ENCODE measurements around the gene SLC12A8. TPM values are rescaled to one million over a fixed set of nuclear protein-coding genes. Genes with fewer than 3 reads are reported as not detected.

SLC12A8 gene
- total and polyA plus RNA-seq, 2 experiments from 2014 or later, result 6.9 to 15.9 TPM

- no peaks in the 10 kb centered on the region for H3K36me3 ChIP-seq (ENCODE audit: insufficient read depth)
- ATAC-seq (no peak), DNase-seq (ENCODE audit: low spot score) (no peak)
- H2AFZ ChIP-seq, result peak overlapping the region; percentile 94
- H3K79me2 ChIP-seq (replicated peaks; ENCODE audit: insufficient read depth), result no peaks in the 10 kb centered on the region
- no peaks in the 10 kb centered on the region for H3F3A ChIP-seq (replicated peaks; ENCODE audit: low read depth)
- H3K4me3 Mint-ChIP-seq, result peak overlapping the region; percentile 75
- peaks cover 26% of the 10 kb centered on the region for H3K4me1 Mint-ChIP-seq
- peak overlapping the region; percentile 92 for H3K4me2 ChIP-seq
- no peak overlapping the region for H3K27ac Mint-ChIP-seq
- H3K9me3 Mint-ChIP-seq, result no peaks in the 10 kb centered on the region
- H3K27me3 Mint-ChIP-seq (ENCODE audit: insufficient read depth, low read depth, poor library complexity), result peaks cover 8% of the 10 kb centered on the region
- peaks cover 15% of the 10 kb centered on the region for H3K27me3 ChIP-seq (ENCODE audit: insufficient read depth)
- no peaks in the 10 kb centered on the region for H4K20me1 ChIP-seq (replicated peaks; ENCODE audit: insufficient read depth)
- no peaks in the 10 kb centered on the region for H3K36me3 Mint-ChIP-seq (ENCODE audit: low read depth)
- TF ChIP-seq NANOG (IDR thresholded peaks at IDR 0.05; ENCODE audit: borderline replicate concordance), result no peak
- peak overlapping the region; percentile 75; the same call in 1 of the 2 replicates for H3K4me3 ChIP-seq
- H3K4me1 ChIP-seq (ENCODE audit: insufficient read depth), result peaks cover 18% of the 10 kb centered on the region
- H3K27ac ChIP-seq (ENCODE audit: low read depth), result no peak overlapping the region
- no peaks in the 10 kb centered on the region for H3K9me2 ChIP-seq (ENCODE audit: insufficient read depth)
Observed at GRCh38 chr3:125213364-125213755, 812 bp upstream of the SLC12A8 start.

DNA sequence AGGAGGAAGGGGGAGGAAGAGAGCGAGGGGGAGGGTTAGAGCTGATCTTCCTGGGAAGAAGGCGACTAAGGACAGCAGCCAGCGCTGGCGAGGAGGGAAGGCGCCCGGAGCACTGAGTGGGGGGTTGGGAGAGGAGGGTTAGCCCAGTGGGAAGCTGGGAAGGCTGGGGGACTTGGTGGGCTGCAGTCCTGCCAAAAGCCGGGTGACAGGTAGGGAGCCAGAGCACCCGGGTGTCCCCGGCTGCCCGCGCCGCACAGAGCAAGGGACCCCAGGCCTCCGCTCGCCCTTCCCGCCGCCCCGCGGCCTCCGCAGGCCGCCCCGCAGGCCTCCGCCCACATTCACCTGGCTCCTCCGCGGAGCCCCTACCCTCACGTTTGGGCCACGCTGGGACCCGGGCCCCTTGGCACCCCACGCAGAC lies 448 bp downstream of the SLC12A8 start:
- H3K36me3 ChIP-seq (ENCODE audit: insufficient read depth), result no peaks in the 10 kb centered on the region
- peaks cover 15% of the 10 kb centered on the region for H3K27me3 ChIP-seq (ENCODE audit: insufficient read depth)
- peak overlapping the region; percentile 75 for H3K4me3 ChIP-seq
- H3K4me1 Mint-ChIP-seq, result peaks cover 26% of the 10 kb centered on the region
- H3K27ac ChIP-seq (ENCODE audit: low read depth), result no peak overlapping the region
- peaks cover 18% of the 10 kb centered on the region for H3K4me1 ChIP-seq (ENCODE audit: insufficient read depth)
- peak overlapping the region; percentile 75 for H3K4me3 Mint-ChIP-seq
- H3K36me3 Mint-ChIP-seq (ENCODE audit: low read depth), result no peaks in the 10 kb centered on the region
- H3K79me2 ChIP-seq (replicated peaks; ENCODE audit: insufficient read depth), result no peaks in the 10 kb centered on the region
- no peaks in the 10 kb centered on the region for H3K9me2 ChIP-seq (ENCODE audit: insufficient read depth)
- peak overlapping the region; percentile 92 for H3K4me2 ChIP-seq
- ATAC-seq, result peak; percentile 81
- no peaks in the 10 kb centered on the region for H4K20me1 ChIP-seq (replicated peaks; ENCODE audit: insufficient read depth)
- peak; percentile 82 for DNase-seq (ENCODE audit: low spot score)
- H2AFZ ChIP-seq, result peak overlapping the region; percentile 94
- no peak for TF ChIP-seq POLR2AphosphoS5 (IDR thresholded peaks at IDR 0.05; ENCODE audit: low read depth)
- TF ChIP-seq JUNB (IDR thresholded peaks at IDR 0.05; ENCODE audit: unreplicated experiment), result no peak
- no peak for TF ChIP-seq ZNF331 (CRISPR knock-in tag; IDR thresholded peaks at IDR 0.05; ENCODE audit: low read depth)
- no peak for TF ChIP-seq EZH2phosphoT487 (IDR thresholded peaks at IDR 0.05; ENCODE audit: unreplicated experiment)
- no peak for TF ChIP-seq CREB1 (CRISPR knock-in tag; IDR thresholded peaks at IDR 0.05; ENCODE audit: low read depth)
- TF ChIP-seq, protein P1, sequence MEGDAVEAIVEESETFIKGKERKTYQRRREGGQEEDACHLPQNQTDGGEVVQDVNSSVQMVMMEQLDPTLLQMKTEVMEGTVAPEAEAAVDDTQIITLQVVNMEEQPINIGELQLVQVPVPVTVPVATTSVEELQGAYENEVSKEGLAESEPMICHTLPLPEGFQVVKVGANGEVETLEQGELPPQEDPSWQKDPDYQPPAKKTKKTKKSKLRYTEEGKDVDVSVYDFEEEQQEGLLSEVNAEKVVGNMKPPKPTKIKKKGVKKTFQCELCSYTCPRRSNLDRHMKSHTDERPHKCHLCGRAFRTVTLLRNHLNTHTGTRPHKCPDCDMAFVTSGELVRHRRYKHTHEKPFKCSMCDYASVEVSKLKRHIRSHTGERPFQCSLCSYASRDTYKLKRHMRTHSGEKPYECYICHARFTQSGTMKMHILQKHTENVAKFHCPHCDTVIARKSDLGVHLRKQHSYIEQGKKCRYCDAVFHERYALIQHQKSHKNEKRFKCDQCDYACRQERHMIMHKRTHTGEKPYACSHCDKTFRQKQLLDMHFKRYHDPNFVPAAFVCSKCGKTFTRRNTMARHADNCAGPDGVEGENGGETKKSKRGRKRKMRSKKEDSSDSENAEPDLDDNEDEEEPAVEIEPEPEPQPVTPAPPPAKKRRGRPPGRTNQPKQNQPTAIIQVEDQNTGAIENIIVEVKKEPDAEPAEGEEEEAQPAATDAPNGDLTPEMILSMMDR (conservative IDR thresholded peaks at IDR 0.05; ENCODE audit: low read depth in 2 of 2), result no peak
- no peaks in the 10 kb centered on the region for H3K9me3 Mint-ChIP-seq
- H3F3A ChIP-seq (replicated peaks; ENCODE audit: low read depth), result no peaks in the 10 kb centered on the region
- no peak overlapping the region for H3K27ac Mint-ChIP-seq
- peaks cover 8% of the 10 kb centered on the region for H3K27me3 Mint-ChIP-seq (ENCODE audit: insufficient read depth, low read depth, poor library complexity)

DNA sequence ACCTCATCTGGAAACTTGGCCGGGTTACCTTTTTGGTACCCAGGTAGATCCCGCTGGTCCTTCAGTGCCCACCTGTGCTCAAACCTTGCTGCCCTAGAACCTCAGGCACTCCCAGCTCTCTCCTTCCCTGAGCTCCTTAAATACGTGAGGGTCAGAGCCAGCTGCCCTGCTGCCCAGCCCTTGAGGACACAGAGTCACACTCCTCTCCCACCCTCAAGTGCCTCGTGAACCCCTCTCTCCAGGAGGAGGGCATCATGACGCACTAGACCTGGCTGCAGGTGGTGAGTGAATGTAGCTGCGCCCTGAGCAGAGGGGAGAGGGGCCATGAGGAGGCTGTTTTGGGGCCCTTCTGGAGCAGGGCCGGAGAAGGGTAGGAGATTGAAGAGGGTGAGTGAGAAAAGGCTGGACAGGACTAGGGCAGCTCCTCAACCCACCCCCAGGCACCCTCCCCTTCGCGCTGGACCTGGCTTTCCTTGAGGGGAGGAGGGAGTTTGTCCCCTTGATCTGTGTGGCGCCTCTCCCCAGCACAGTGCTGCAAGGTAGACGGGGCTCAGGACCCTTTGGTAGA lies 941 bp downstream of the SLC12A8 start:
- Histone ChIP-seq H3K4me2 (peak overlapping the region; percentile 92), H3K79me2 (replicated peaks; ENCODE audit: insufficient read depth) (no peaks in the 10 kb centered on the region), H3F3A (replicated peaks; ENCODE audit: low read depth) (no peaks in the 10 kb centered on the region), H4K20me1 (replicated peaks; ENCODE audit: insufficient read depth) (no peaks in the 10 kb centered on the region), H3K36me3 (ENCODE audit: insufficient read depth) (no peaks in the 10 kb centered on the region), H3K4me3 (peak overlapping the region; percentile 75), H2AFZ (peak overlapping the region; percentile 94), H3K4me1 (ENCODE audit: insufficient read depth) (peaks cover 18% of the 10 kb centered on the region), H3K27me3 (ENCODE audit: insufficient read depth) (peaks cover 15% of the 10 kb centered on the region), H3K27ac (ENCODE audit: low read depth) (no peak overlapping the region), H3K9me2 (ENCODE audit: insufficient read depth) (no peaks in the 10 kb centered on the region)
- no peaks in the 10 kb centered on the region for H3K36me3 Mint-ChIP-seq (ENCODE audit: low read depth)
- H3K27ac Mint-ChIP-seq, result no peak overlapping the region
- H3K4me3 Mint-ChIP-seq, result peak overlapping the region; percentile 75
- peaks cover 8% of the 10 kb centered on the region for H3K27me3 Mint-ChIP-seq (ENCODE audit: insufficient read depth, low read depth, poor library complexity)
- no peak for DNase-seq (ENCODE audit: low spot score)
- H3K4me1 Mint-ChIP-seq, result peaks cover 26% of the 10 kb centered on the region
- no peaks in the 10 kb centered on the region for H3K9me3 Mint-ChIP-seq
- TF ChIP-seq, protein P2, sequence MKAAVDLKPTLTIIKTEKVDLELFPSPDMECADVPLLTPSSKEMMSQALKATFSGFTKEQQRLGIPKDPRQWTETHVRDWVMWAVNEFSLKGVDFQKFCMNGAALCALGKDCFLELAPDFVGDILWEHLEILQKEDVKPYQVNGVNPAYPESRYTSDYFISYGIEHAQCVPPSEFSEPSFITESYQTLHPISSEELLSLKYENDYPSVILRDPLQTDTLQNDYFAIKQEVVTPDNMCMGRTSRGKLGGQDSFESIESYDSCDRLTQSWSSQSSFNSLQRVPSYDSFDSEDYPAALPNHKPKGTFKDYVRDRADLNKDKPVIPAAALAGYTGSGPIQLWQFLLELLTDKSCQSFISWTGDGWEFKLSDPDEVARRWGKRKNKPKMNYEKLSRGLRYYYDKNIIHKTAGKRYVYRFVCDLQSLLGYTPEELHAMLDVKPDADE (IDR thresholded peaks at IDR 0.05), result no peak
- TF ChIP-seq ZNF114 (CRISPR knock-in tag; IDR thresholded peaks at IDR 0.05), result no peak
- TF ChIP-seq NANOG (IDR thresholded peaks at IDR 0.05; ENCODE audit: borderline replicate concordance), result no peak
- 0 out of 2 replicates have a peak, but pooled peaks have one; percentile 39 for TF ChIP-seq POLR2AphosphoS5 (IDR thresholded peaks at IDR 0.05; ENCODE audit: low read depth)
- peak; percentile 44 for ATAC-seq
